HG03280 (cell line): ENCODE data around the gene SYDE1.

ENCODE experiments used
- ATAC-seq: cut with Tn5 transposase; IDR thresholded peaks from one replicate; pipeline ENCODE4 v1.9.1; 2021; ENCODE audit warnings: mild to moderate bottlenecking, moderate library complexity; ENCODE audit not compliant: unreplicated experiment

The SYDE1 gene

DNA sequence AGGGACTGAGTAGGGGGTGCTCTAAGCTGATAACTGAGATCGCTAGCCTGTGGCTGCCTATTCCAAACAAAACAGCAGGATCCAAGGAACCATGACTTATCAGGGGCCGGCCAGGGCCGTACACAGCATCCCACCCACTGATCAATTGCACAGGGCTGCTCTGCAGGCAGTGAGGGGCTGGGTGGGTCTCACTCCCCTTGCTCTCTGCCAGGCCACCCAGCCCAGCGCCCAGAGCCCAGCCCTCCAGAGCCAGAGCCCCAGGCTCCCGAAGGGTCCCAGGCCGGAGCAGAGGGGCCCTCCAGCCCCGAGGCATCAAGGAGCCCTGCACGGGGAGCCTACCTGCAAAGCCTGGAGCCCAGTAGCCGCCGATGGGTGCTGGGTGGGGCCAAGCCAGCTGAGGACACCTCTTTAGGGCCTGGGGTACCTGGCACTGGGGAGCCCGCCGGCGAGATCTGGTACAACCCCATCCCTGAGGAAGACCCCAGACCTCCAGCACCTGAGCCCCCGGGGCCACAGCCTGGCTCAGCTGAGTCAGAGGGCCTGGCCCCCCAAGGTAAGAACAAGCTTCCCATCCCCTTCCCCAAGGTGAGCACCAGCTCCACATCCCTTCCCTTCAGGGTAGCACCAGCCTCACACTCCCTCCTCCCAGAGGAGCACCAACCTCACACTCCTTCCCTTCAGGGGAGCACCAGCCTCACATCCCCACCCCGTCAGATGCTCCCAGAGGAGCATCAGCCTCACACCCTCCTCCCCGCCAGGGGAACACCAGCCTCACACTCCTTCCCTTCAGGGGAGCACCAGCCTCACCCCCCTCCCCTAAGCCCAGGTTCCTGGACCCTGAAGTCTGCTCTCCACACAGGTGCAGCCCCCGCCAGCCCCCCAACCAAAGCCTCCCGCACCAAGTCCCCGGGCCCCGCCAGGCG lies 1.9 kb downstream of the SYDE1 start:
- ATAC-seq = no peak

DNA sequence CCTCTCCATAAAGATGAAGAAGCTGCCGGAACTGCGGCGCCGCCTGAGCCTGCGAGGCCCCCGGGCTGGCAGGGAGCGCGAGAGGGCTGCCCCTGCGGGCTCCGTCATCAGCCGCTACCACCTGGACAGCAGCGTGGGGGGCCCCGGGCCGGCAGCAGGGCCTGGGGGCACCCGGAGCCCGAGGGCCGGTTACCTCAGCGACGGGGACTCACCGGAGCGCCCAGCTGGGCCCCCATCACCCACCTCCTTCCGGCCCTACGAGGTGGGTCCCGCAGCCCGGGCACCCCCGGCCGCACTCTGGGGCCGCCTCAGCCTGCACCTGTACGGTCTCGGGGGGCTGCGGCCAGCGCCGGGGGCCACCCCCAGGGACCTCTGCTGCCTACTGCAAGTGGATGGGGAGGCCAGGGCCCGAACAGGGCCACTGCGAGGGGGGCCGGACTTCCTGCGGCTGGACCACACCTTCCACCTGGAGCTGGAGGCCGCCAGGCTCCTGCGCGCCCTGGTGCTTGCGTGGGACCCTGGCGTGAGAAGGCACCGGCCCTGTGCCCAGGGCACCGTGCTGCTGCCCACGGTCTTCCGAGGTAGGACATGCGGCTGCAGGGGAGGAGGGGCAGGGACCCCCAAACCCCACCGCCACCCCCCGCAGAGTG lies 2.7 kb downstream of the SYDE1 start:
- ATAC-seq = no peak

DNA sequence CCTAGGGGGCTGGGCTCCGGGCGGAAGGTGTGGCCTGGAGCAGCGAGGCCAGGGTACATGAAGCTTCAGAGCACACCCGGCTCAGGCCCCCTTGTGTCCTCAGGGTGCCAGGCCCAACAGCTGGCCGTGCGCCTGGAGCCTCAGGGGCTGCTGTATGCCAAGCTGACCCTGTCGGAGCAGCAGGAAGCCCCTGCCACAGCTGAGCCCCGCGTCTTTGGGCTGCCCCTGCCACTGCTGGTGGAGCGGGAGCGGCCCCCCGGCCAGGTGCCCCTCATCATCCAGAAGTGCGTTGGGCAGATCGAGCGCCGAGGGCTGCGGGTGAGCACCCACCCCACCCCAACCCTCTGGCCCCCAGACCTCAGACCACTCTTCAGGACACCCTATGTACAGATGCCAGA lies 3.2 kb downstream of the SYDE1 start:
- ATAC-seq = no peak

DNA sequence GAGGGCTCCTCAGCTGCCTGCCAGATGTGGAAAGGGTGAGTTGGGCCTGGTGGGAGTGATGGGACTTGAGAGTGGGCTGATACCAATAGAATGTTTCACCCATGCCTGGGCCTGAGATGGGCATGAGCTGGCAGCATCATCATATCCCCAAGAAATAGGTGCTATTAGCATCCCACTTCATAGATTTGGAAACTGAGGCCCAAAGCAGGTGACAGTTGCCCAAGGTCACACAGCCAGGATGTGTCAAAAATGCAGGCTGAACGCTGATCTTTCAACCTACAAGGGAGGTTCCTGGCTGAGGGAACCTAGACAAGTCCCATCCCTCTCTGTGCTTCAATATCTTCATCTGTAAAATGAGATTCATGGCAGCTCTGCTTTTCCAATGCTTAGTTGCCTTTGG lies 4.6 kb downstream of the SYDE1 start:
- no peak for ATAC-seq

DNA sequence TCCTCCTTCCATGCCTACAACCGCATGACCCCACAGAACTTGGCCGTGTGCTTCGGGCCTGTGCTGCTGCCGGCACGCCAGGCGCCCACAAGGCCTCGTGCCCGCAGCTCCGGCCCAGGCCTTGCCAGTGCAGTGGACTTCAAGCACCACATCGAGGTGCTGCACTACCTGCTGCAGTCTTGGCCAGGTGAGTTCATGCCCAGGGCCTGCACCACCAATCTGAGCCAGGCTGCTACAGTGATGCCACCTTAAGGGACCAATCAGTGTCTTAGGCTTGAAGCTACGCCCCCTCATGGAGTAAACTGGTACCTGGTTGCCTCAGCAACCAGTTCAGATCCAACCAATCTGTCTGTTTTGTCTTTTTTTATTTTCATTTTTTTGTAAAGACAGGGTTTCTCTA lies 5.2 kb downstream of the SYDE1 start:
- ATAC-seq = no peak

DNA sequence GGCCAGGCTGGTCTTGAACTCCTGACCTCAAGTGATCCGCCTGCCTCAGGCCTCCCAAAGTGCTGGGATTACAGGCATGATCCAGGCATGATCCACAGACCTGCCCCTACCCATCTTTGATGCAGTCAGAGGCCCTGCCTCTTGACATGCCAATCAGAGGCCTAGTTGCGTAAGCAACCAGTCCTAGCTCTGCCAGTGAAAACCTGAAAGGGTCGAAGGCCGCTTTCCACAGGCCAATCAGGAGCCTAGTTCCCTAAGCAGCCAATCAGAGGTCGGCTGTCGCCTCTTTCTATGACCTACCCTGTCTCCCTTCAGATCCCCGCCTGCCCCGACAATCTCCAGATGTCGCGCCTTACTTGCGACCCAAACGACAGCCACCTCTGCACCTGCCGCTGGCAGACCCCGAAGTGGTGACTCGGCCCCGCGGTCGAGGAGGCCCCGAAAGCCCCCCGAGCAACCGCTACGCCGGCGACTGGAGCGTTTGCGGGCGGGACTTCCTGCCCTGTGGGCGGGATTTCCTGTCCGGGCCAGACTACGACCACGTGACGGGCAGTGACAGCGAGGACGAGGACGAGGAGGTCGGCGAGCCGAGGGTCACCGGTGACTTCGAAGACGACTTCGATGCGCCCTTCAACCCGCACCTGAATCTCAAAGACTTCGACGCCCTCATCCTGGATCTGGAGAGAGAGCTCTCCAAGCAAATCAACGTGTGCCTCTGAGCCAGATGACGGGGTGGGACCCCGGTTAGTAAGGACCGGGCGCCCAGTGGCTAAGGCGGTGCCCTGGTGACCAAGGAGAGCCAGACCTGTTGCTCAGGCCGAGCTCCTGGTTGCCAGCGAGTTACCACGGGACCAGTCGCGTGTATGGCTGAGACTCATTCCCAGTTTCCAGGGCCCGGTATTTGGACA lies 6.3 kb downstream of the SYDE1 start:
- no peak for ATAC-seq

DNA sequence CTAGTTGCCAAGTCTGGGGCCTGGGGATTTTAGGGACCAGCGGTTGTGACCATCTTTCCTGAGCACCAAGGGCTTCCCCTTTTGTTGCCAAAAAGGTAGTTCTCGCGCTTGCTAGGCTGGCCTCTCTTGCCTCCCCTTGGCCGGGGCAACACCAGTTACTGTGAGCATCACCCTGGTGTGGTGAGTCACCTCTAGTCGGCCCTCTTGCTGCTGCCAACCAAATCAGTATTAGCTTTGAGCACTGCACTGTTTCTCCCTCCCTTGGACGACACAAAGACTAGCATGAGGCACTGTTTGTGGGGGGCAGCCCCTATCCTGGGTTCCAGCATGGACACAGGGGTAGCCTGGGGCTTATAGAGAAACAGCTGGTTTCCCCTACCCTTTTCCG lies 6.9 kb downstream of the SYDE1 start:
- ATAC-seq = no peak

DNA sequence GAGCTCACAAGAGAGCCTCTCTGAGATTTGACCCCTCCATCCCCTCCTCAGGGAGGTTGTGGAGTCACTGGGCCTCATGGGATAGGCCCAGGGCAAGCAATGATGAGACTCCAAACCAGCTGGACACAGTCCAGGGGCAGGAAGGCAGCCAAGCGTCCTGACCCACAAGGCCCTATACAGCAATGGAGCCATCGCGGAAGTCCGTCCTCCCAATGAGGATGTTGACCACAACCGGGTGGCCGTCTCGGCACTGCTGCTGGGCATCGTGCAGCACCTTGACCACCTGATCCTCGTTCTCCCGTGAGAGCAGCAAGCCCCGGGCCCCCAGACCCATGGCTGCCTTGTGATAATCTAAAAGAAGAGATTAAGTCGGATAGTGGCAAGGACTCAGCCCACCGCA lies 7.9 kb downstream of the SYDE1 start:
- ATAC-seq = no peak

DNA sequence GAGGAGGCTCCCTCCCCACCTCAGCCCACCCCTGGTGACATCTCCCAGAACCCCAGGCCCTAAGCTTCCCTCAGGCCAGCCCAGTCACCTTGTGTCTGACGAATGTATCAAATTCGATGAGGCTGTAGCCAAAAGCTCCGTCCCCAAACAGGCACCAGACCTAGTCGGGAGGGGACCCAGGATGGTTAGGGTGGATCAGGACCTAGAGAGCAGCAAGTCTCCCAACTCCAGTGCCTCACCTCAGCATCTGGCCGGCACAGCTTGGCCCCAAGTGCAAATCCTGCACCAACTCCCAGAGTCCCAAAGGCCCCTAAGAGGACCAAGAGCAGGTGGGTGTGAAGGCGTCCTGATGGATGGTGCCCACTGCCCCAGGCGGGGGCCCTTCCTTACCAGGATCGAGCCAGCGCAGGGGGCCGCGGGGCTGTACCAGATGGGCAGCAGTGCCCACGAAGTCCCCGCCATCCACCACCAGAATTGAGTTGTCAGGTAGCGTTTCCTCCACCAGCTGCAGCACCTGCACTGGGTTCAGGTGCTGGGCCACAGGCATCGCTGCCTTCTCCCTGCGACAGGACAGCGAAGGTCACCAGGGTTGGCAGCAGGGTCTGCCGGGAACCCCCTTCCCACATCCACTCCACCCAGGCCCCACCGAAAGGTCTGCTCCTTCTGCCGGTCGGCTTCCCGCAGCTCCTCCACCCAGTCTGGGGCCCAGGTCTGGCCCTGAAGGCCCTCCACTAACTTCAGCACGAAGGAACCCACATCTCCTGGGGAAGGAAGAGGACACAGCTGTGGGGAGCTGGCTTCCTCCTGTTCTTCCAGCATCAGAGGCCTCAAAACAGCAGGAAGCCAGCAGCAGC lies 8.8 kb downstream of the SYDE1 start:
- no peak for ATAC-seq

DNA sequence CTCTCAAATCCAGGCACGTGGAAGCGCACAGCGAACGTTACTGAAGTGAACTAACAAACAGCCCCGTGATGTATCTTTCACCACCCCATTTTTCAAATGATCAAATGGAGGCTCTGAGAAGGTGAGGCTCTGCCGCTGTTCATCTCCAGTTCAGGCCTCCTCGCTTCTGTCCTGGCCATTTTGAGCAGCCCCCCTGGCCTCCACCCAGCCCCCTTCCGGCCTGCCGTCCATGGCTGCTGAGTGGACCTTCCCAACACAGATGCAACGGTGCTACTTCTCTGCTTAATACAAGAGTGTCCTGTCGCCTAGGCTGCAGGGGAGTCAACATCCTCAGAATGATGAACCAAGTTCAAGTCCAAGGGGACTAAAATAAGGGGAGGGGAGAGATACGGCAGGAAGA lies 9.7 kb downstream of the SYDE1 start:
- no peak for ATAC-seq

DNA sequence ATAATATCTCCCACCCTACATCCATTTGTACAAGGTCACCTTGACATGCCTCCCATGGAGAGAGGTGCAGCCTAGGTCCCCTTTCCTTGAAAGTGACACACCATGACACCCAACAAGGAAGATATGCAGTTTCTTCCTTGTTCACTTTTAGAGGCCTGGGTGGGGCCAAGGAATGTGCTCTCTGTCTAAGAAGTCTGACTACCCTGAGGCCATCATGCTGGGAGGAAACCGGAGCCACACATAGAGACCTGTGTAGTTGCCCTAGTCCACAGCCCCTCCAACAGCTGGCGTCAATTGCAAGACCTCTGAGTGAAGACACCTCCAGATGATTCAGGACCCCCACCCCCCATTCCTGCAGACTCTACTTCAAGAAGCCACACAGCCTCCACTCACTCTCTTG lies 11.0 kb downstream of the SYDE1 start:
- no peak for ATAC-seq

DNA sequence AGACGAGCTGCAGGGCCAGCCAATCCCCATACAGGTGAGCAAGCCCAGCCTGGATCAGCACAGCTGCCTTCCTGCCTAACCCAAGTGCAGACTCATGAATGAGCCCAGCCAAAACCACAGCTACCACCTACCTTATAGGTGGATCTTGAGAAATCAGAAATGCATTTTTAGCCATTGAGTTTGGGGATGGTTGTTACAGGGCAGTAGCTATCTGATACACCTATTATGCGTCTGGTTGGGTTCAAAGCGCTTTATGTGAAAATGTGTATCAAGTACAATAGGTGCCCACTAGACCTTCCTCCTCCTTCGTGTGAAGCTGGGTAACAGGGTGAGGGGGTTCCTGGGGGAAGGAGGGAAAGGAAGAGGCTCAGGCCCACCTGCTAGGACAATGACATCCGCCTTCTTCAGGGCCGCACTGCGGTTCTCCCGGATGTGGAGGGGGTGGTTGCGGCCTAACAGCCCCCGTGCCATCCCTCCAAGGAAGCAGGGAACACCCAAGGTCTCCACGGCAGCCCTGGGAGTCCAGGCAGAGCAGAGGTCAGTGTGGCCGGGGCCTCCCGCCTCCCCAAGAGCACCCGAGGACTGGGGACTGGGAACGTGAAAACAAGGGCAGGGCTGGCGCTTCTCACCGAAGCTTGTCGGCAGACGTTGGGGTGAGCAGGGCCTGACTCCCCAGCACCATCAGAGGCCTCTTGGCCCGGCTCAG lies 11.7 kb downstream of the SYDE1 start:
- no peak for ATAC-seq

DNA sequence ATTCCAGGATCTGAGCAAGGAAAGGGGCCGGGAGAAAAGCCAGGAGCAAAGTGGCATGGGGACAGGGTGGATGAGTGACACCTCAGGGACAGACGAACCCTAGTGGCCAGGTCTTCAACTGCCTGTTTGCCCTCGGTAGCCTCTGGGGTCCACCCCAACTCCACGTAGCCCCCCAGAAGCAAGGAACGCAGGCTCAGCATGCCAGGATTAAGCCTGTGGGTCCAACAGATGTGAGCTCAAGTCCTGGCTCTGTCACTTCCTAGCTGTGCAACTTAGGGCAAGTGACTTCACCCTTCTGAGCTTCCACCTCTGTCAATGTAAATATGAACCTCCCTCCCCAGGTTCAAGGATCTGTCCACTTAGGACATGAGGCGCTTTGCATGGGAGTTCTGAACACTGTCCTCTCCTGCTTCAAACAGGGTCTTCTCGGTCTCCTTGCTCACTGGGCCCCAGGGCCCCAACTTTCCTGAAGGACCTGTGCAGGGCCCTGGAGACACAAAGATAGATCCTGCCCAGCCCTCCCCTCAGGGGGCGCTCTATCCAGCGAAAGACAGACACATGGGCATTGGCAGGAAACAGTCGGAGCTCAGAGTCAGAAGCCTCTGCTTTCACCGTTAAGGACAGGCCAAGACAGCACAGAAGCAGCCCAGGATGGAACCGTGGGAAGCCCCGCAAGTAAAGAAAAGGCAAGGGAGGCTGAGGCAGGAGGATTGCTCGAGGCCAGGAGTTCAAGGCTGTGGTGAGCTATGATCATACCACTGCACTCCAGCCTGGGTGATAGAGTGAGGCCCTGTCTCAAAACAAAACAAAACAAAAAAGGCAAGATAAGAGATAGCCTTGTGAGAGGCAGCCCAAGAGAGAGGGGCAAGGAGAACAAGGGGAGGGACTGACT lies 13.2 kb downstream of the SYDE1 start:
- no peak for ATAC-seq

DNA sequence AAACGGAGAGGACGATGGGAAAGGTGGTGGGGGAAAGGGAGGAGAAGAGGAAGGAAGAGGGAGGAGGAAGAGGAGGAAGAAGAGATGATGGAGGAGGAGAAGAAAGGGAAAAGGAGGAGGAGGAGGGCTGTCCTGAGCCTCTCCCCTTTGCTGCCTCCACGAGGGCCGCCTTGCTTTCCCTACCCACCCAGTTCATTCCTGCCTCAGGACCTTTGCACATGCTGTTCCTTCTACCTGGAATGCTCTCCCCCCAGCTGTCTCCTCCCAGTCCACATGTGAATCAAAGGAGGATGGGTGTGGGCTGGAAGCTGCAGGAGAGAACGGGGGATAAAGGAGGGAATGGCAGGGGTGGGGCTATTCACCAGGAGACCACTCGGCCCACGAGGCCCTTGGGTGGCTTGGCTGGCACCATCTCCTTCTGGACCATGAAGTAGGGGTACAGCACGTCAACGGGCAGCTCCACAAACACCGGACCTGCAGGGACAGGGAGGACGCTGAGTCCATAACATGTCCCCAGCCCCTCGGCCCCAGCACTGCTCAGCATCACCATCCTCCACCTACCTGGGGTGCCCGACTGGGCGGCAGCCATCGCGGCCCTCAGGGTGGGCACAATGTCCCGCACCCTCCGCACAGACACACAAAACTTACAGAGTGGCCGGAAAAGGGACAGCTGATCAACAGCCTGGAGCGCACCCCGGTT lies 15.3 kb downstream of the SYDE1 start:
- no peak for ATAC-seq

DNA sequence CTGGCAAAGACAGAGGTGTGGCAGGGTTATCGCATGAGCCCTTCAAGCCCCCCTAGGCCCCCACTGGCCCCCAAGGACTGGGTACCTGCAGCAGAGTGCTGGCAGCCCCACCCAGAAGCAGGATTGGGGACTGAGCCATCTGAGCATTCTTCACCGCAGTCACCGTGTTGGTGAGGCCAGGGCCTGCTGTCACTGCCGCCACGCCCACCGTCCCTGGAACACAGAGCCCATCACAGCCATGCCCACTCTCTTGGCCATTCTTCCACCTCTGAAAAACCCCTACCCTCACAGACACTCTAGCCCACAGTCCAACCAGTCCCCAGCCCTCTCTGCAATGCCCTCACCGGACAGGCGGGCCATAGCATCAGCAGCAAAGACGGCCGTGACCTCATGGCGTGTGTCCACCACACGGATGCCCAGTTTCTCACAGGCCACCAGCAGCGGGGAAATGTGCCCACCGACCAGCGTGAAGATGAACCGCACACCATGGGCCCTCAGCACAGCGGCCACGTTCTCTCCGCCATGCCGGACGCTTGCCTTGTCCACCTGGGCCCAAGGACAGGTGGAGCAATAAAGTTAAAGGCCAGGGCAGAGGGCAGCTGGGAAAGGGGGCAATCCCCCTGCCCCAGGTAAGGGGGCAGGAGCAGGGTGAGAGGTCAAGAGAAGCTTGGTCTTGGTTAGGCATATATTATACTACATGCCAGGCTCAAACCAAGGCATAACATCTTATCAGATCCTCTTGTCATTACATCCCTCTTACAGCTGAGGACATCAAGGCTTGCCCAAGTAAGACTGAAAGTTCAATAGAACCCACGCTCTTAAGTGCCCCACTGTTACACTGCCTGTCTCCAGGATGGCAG lies 16.1 kb downstream of the SYDE1 start:
- no peak for ATAC-seq

DNA sequence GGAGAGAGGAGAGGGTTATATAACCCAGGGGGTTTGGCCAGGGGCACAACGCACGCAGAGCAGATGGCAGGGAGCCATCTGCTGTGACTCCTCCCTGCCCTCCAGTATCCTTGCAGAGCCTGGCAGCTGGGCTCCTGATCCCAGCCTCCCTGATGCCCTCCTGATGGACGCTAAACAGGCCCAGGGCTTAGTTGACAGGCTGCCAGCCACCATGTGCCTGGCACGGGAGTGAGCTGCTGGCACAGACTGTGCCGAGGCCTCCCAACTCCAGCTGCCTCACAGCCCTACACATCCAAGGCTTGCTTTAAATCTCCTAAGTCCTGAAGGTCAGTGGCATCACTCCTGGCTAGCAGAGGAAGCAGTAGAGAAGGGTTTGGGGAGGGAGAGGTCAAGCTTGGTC lies 16.7 kb downstream of the SYDE1 start:
- no peak for ATAC-seq

DNA sequence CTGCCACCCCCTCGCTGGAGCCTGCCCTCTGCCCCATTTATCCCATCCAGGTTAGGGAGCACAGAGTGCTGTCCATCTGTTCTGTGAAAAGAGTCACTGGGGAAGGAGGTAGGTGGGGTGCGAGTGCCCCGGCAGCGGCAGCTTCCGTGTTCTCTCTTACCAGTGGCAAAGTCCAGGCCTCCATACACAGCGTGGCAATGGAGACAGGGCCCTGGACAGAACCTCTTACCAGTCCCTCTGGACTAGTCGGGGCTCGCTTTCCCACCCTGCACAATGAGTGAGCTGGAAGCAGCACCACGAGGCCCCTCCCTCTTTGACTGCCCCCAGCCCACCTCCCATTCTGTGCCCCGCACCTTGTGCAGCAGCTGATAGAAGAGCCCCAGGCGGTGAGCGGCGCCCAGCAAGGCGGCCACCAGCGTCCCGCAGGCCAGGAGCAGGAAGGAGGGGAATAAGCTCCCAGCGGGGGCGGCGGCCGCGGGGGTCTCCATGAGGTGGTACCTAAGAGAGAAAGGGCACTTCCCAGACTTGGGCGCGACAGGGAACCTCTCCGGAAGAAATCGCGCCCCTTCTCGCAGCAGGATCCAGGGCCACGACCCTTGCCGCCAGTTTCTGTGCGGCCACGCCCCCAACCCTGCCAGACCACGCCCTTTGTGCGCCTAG lies 17.5 kb downstream of the SYDE1 start:
- ATAC-seq = peak; percentile 1
